NCI-H187 (cell line): ENCODE data around the gene PSME4.

Source experiments
- DNase-seq, 2 experiments: peaks; one replicate each; lab custom pipeline; 2025; lab: John Stamatoyannopoulos, UW

PSME4 gene, protein sequence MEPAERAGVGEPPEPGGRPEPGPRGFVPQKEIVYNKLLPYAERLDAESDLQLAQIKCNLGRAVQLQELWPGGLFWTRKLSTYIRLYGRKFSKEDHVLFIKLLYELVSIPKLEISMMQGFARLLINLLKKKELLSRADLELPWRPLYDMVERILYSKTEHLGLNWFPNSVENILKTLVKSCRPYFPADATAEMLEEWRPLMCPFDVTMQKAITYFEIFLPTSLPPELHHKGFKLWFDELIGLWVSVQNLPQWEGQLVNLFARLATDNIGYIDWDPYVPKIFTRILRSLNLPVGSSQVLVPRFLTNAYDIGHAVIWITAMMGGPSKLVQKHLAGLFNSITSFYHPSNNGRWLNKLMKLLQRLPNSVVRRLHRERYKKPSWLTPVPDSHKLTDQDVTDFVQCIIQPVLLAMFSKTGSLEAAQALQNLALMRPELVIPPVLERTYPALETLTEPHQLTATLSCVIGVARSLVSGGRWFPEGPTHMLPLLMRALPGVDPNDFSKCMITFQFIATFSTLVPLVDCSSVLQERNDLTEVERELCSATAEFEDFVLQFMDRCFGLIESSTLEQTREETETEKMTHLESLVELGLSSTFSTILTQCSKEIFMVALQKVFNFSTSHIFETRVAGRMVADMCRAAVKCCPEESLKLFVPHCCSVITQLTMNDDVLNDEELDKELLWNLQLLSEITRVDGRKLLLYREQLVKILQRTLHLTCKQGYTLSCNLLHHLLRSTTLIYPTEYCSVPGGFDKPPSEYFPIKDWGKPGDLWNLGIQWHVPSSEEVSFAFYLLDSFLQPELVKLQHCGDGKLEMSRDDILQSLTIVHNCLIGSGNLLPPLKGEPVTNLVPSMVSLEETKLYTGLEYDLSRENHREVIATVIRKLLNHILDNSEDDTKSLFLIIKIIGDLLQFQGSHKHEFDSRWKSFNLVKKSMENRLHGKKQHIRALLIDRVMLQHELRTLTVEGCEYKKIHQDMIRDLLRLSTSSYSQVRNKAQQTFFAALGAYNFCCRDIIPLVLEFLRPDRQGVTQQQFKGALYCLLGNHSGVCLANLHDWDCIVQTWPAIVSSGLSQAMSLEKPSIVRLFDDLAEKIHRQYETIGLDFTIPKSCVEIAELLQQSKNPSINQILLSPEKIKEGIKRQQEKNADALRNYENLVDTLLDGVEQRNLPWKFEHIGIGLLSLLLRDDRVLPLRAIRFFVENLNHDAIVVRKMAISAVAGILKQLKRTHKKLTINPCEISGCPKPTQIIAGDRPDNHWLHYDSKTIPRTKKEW (N-terminal part only)

GRCh38 chr2:53970724-53971602, at the start of gene PSME4:
TSS of gene PSME4 (minus strand) at chr2:53970993. CDS start at chr2:53970784, 209 bp downstream.
- DNase-seq, result peak; percentile 78 to 93

GRCh38 chr2:54015798-54016699, 45.3 kb upstream of the PSME4 start:
- DNase-seq, result no peak

DNA sequence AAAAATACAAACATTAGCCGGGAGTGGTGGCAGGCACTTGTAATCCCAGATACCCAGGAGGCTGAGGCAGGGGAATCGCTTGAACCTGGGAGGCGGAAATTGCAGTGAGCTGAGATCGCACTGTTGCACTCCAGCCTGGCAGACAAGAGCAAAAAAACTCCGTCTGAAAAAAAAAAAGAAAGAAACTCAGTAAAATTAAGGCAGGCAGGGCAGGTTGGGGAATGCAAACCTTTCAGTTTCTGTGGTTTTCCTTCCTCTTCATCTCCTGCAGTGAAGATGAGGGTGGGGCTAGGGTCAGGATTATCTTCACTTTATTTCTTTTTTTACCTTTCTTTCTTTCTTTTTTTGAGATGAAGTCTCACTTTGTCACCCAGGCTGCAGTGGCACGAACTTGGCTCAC, 43.2 kb upstream of the PSME4 start:
- DNase-seq, result no peak

DNA sequence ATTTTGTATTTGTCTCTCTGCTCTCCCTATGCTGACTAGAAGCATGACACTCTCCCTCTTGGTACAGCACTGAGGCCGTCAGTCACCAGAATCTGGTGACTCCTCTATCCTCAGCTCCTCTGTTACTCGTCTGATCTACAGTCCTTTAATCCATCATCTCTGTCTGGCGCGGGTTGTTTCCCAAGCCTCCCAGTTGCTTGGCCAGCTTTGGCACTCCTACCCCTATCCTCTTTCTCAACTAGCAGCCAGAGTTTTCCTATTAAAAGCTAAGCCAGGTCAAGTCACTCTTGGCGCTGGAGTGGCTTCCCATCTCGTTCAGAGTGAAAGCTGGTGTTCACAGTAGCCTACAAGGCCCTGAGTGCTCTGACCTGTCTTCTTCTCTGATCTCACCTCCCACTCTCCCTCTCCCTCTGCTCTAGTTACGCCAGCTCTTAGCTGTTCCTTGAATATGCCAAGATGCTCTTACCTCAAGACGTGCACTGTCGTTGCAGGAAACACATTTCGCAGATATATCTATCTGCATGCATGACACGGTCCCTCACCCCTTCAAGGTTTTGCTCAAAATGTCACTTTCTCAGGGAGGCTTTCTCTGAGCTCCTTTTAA, 41.8 kb upstream of the PSME4 start:
- no peak for DNase-seq

DNA sequence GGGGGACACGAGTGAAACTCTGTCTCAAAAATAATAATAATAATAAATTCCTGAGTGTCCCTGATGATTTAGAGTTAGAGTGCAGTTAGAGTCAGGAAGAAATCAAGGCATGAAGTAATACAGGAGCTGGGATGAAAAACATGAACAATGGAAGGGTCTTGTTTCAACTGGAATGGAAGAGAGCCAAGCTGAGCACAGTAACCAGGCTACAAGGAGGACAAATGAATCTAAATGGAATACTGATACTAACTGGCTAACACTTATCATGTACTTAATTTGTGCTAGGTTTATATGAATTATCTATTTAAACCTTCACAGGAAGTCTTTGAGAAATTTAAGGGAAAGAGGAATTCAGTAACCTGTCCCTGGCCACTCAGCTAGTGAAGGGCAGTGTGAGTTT, 38.8 kb upstream of the PSME4 start:
- DNase-seq, result no peak

DNA sequence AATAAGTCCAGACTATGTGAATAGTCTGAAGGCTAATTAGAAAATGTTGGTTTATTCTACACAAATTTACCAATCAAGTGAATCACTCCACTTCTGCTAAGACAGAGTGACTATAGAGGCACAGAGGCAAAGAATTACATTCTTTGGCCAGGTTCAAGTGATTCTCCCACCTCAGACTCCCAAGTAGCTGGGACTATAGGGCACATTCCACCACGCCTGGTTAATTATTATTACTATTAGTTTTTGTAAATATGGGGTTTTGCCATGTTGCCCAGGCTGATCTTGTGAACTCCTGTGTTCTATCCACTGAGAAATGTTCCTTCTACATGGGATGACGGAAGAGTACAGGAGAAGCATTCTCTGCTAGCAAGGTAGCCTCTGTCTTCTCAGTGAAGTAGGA, 37.6 kb upstream of the PSME4 start:
- no peak for DNase-seq

DNA sequence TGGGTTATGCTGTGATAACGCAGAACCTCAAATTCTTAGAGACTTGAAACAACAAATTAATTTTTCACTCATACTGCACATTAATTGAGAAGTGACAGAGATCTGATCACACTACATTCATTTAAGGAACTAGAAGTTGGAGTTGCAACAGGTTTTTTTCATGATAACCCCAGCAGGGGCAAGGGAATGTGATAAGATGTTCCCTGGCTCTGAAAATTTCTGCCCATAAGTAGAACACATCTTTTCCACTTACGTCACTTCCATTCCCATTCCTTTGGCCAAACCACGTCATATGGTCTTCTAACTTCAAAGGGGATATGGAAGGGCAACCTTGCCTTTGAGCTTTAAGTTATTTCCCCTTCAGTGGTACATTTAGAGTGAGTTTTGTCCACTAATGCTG, 29.7 kb upstream of the PSME4 start:
- no peak for DNase-seq

GRCh38 chr2:54000122-54000521, 29.3 kb upstream of the PSME4 start:
- DNase-seq, result no peak

DNA sequence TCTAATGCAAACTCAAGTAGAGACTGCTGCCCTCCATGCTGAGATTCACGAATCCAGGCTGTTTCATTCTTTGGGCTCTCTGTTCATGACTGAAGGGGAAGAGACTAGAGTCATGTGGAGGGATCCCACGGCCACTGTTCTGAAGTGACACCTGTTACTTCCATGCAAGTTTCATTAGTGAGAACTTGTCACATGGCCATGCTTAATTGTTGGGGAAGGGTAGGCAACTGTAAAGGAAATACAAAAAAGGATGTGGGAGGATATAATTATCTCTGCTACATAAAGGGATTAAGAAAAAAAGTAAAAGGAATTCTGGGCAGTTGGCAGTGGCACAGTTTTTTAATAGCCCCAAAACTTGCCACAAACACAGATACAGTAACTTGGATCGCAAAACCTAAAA, 28.0 kb upstream of the PSME4 start:
- no peak for DNase-seq

- DNase-seq, result no peak
Measured at GRCh38 chr2:53994818-53995808, 24.3 kb upstream of the PSME4 start.

DNA sequence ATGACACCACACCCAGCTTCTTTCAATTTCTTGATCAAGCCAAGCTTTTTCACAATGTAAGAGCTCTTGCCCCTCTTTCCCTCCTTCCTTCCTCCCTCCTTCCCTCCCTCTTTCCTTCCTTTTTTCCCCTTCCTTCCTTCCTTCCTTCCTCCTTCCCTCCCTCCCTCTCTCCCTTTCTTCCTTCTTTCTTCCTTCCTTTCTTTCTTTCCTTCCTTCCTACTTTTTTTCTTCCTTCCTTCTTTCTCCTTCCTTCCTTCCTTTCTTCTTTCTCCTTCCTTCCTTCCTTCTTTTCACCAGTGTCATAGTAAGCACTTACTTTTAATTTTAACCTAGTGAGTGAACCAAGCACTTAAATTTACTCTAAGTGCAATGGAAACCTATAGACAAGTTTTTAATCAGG, 21.2 kb upstream of the PSME4 start:
- no peak for DNase-seq

GRCh38 chr2:53989210-53989862, 18.5 kb upstream of the PSME4 start:
- DNase-seq, result no peak

- DNase-seq, result no peak
Measured at GRCh38 chr2:53987336-53987921, 16.6 kb upstream of the PSME4 start.

DNA sequence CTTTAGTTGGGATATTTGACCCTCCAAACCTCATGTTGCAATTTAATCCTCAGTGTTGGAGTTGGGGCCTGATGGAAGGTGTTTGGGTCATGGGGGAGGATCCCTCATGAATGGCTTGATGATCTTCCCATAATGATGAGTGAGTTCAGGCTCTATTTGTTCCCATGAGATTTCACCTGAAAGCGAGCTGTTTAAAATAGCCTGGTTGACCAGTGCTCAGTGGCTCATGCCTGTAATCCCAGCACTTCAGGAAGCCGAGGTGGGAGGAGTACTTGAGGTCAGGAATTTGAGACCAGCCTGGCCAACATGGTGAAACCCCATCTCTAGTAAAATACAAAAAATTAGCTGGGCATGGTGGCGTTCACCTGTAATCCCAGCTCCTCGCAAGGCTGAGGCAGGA, 14.9 kb upstream of the PSME4 start:
- no peak for DNase-seq

GRCh38 chr2:53969968-53970723, 647 bp downstream of the PSME4 start:
- DNase-seq, result no peak

- DNase-seq, result no peak
Measured at GRCh38 chr2:53969285-53969967, 1.4 kb downstream of the PSME4 start.
